Liver (tissue), 9 donors: ENCODE results near the gene TMTC2. TPM values are rescaled to one million over a fixed set of nuclear protein-coding genes. Genes with fewer than 3 reads are reported as not detected.

Experiments
- DNase-seq: peaks from one replicate; pipeline ENCODE4 v3.0.0-alpha.2; 2017; ENCODE audit warnings: low spot score
- H3K27ac ChIP-seq, 2 donors: one replicate each; pipeline ENCODE4 v1.7.0; 2013; ENCODE audit warnings: inconsistent platforms in 2 of 2, low read length in 2 of 2, control low read depth in 1 of 2, low read depth in 1 of 2, mild to moderate bottlenecking in 1 of 2
- H3K27me3 ChIP-seq, 4 donors: one replicate each; pipeline versions ENCODE4 v1.6.1 to v1.7.0; 2013; ENCODE audit warnings: low read length in 3 of 4, inconsistent platforms in 1 of 4, mild to moderate bottlenecking in 1 of 4, moderate library complexity in 1 of 4; ENCODE audit not compliant: control insufficient read depth in 4 of 4, insufficient read depth in 4 of 4
- H3K36me3 ChIP-seq, 4 donors: one replicate each; pipeline versions ENCODE4 v1.6.1 to v1.7.0; 2013; ENCODE audit warnings: low read length in 3 of 4, mild to moderate bottlenecking in 3 of 4, low read depth in 1 of 4, moderate library complexity in 1 of 4; ENCODE audit not compliant: control insufficient read depth in 4 of 4, insufficient read depth in 3 of 4
- H3K4me1 ChIP-seq, 4 donors: one replicate each; pipeline versions ENCODE4 v1.6.1 to v1.7.0; 2013; ENCODE audit warnings: low read length in 3 of 4, mild to moderate bottlenecking in 3 of 4, moderate library complexity in 1 of 4; ENCODE audit not compliant: control insufficient read depth in 4 of 4, insufficient read depth in 4 of 4
- H3K4me3 ChIP-seq, 3 donors: one replicate each; pipeline versions ENCODE4 v1.6.1 to v1.7.0; 2013; ENCODE audit warnings: low read length in 3 of 3, control low read depth in 1 of 3, low read depth in 1 of 3, mild to moderate bottlenecking in 1 of 3
- H3K9ac ChIP-seq, 2 donors: one replicate each; pipeline ENCODE4 v1.7.0; 2013; ENCODE audit warnings: low read length in 2 of 2, mild to moderate bottlenecking in 2 of 2, moderate library complexity in 2 of 2, control low read depth in 1 of 2, low read depth in 1 of 2
- H3K9me3 ChIP-seq, 4 donors: one replicate each; pipeline versions ENCODE4 v1.6.1 to v1.7.0; 2013; ENCODE audit warnings: low read length in 3 of 4; ENCODE audit not compliant: control insufficient read depth in 4 of 4
- EGR1 ChIP-seq, 2 donors: IDR thresholded peaks; 2 replicates each; pipeline ENCODE4 v1.6.1; 2016 to 2018; ENCODE audit warnings: antibody characterized with exemption in 2 of 2, low read depth in 2 of 2
- GABPA ChIP-seq, 2 donors: IDR thresholded peaks in 1 of 2; conservative IDR thresholded peaks in 1 of 2; 2 replicates each; pipeline ENCODE4 v1.6.1; 2016; ENCODE audit warnings: antibody characterized with exemption in 2 of 2, mild to moderate bottlenecking in 1 of 2, moderate library complexity in 1 of 2
- JUND ChIP-seq, 2 donors: IDR thresholded peaks; 2 replicates each; pipeline ENCODE4 v1.6.1; 2016; ENCODE audit warnings: antibody characterized with exemption in 2 of 2
- SP1 ChIP-seq: IDR thresholded peaks from 2 replicates; pipeline ENCODE4 v1.6.1; 2018; ENCODE audit warnings: antibody characterized with exemption, mild to moderate bottlenecking
- TAF1 ChIP-seq: conservative IDR thresholded peaks from 2 replicates; pipeline ENCODE4 v1.6.1; 2016; ENCODE audit warnings: antibody characterized with exemption, mild to moderate bottlenecking
- YY1 ChIP-seq: IDR thresholded peaks from 2 replicates; pipeline ENCODE4 v1.6.1; 2016; ENCODE audit warnings: antibody characterized with exemption, mild to moderate bottlenecking
- WGBS: extraction: QIAGEN DNeasy Blood & Tissue Kit; methylation state at CpG from one replicate; pipeline ENCODE4 v1.1.7; 2013; 5-methylcytosine and 5-hydroxymethylcytosine counted together
- polyA plus RNA-seq, 2 donors: library from polyadenylated mRNA; stranded (reverse) in 1 of 2; unstranded in 1 of 2; fragments of 200-250 nt in 1 of 2; fragments of >200 nt in 1 of 2; fragmentation: Nextera tagmentation in 1 of 2; extraction: Ambion mirVana in 1 of 2; gene quantifications; one replicate each; pipeline versions ENCODE4 v1.2.1 to v1.2.3, GENCODE V29; 2013 to 2015
- total RNA-seq, 2 donors: library from RNA; depleted of rRNA; stranded (reverse); fragments of >200 nt; gene quantifications; one replicate each; pipeline ENCODE4 v1.2.3, GENCODE V29; 2014
- TF ChIP-seq, protein P1 (sequence below): fragments of 150-350 bp; IDR thresholded peaks from 2 replicates; pipeline ENCODE4 v1.5.1; 2017; ENCODE audit warnings: improper control_type of control experiment, low read depth, low read length; ENCODE audit not compliant: missing input control
- TF ChIP-seq, protein P2 (sequence below): IDR thresholded peaks from 2 replicates; pipeline ENCODE4 v1.6.1; 2016; ENCODE audit warnings: antibody characterized with exemption
- TF ChIP-seq, protein P3 (sequence below): IDR thresholded peaks from 2 replicates; pipeline ENCODE4 v1.6.1; 2016; ENCODE audit warnings: antibody characterized with exemption
- donor health status: healthy.
- donor health status: healthy.
- donor health status: healthy.
- donor health status: healthy.
- donor health status: healthy.

TMTC2 gene
- total and polyA plus RNA-seq, 4 donors = 0.36 to 3.0 (median 0.61) TPM

DNA sequence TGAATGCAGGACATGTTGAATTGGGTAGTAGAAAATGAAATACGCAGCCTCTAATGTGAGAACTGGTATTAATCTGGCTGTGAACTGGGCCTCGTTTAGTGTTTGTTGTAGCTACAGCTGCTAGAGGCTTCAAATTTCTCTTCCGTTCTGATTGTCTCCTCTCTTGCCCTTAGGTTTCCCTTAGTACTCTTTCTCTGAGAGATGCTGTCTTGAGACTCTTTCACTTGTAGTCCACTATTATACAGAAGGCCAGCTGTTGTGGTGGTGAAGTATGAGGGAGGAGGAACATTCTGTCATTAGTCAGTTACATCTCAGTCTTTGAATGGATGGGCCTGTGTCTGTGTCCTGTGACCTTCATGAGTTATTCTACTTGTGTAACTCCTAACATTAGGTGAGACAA is 322.0 kb downstream of the TMTC2 start:
- no peak for TF ChIP-seq EGR1 (IDR thresholded peaks at IDR 0.05; ENCODE audit: low read depth in 2 of 2)
- TF ChIP-seq SP1 = no peak
- TF ChIP-seq, protein P1, sequence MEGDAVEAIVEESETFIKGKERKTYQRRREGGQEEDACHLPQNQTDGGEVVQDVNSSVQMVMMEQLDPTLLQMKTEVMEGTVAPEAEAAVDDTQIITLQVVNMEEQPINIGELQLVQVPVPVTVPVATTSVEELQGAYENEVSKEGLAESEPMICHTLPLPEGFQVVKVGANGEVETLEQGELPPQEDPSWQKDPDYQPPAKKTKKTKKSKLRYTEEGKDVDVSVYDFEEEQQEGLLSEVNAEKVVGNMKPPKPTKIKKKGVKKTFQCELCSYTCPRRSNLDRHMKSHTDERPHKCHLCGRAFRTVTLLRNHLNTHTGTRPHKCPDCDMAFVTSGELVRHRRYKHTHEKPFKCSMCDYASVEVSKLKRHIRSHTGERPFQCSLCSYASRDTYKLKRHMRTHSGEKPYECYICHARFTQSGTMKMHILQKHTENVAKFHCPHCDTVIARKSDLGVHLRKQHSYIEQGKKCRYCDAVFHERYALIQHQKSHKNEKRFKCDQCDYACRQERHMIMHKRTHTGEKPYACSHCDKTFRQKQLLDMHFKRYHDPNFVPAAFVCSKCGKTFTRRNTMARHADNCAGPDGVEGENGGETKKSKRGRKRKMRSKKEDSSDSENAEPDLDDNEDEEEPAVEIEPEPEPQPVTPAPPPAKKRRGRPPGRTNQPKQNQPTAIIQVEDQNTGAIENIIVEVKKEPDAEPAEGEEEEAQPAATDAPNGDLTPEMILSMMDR = no peak
- TF ChIP-seq GABPA (IDR thresholded peaks at IDR 0.05 in 1 of 2, conservative IDR thresholded peaks at IDR 0.05 in 1 of 2) = no peak
- TF ChIP-seq JUND (IDR thresholded peaks at IDR 0.05) = no peak
- TF ChIP-seq, protein P2, sequence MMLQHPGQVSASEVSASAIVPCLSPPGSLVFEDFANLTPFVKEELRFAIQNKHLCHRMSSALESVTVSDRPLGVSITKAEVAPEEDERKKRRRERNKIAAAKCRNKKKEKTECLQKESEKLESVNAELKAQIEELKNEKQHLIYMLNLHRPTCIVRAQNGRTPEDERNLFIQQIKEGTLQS = no peak
- TF ChIP-seq TAF1 = no peak
- TF ChIP-seq, protein P3, sequence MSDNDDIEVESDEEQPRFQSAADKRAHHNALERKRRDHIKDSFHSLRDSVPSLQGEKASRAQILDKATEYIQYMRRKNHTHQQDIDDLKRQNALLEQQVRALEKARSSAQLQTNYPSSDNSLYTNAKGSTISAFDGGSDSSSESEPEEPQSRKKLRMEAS = no peak
- Histone ChIP-seq H3K27ac (no peak overlapping the region), H3K36me3 (no peaks in the 10 kb centered on the region), H3K27me3 (no peaks in the 10 kb centered on the region), H3K4me1 (no peaks in the 10 kb centered on the region), H3K4me3 (no peak overlapping the region), H3K9me3 (peaks cover 0 to 2% (median under 1%) of the 10 kb centered on the region in 4 donors), H3K9ac (no peak overlapping the region)
- DNase-seq = no peak
- 56% methylated on average over 3 of the region's 3 CpGs for WGBS

DNA sequence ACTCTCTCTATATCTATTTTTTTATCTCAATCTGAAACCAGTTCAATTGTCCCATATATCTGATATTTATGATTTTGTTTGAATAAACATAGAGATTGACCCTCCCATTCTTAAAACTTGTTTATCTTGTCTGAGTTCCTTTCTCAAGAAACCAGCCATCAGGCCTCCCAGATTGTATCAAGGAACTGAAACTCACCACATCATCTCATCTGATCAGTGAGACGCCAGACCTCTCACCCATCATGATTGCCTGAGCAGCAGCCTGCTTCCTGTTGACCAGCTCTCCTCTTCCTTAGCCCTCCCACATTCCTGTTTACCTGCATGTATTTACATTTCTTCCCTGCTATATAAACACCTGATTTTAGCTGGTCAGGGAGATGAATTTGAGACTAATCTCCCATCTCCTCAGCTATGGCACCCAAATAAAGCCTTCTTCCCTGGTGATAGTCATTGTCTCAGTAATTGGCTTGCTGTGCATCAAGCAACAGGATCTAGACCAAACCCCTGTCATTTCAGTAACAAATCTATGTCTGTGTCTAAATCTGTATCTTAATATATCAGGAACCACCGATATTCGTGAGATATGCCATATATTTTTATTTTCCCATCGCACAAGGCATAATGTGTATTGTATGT is 323.6 kb downstream of the TMTC2 start:
- Histone ChIP-seq H3K9ac (no peak overlapping the region), H3K27ac (no peak overlapping the region), H3K36me3 (no peaks in the 10 kb centered on the region), H3K4me1 (no peaks in the 10 kb centered on the region), H3K27me3 (no peaks in the 10 kb centered on the region), H3K9me3 (peaks cover 0 to 2% (median under 1%) of the 10 kb centered on the region in 4 donors), H3K4me3 (no peak overlapping the region)
- no peak for TF ChIP-seq YY1
- 48% methylated on average over 4 of the region's 4 CpGs for WGBS
- no peak for DNase-seq

DNA sequence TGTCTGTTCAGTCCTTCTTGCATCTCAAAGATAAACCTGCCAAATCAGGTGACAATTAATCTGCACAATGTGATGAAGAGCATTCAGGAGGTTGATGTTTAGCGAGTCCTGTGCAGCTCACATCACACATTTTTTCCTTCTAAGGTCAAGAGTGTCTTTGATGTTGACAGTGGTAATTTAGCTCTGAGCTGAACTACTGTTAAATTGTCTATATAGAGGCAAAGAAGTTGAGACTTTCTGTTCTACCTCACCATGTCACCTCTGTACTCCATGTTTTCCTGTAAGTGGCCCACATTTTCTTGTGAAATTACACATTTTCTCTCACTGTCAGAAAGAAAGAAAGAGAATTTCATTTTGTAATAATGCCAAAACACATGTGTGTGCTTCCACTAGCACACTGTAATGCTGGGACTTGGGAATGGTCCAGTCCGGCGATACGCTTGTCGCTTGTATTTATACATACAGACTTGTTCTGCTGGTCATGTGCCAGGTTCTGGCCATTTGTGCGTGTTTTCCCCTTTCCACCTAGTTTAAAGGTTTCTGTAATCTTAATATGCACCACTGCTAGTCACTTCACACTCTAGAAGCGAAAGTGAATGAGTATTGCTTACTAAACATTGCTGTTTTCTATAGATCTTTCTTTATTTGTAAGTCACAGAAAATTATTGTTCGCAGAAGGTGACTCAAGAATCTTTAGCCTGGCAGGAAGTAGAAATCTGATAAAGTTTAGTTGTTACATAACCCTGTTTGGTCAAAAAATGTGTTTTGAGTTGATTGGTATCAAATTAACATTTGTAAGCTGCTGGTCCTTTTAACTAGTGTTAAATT is 328.9 kb downstream of the TMTC2 start:
- H3K9me3 ChIP-seq = no peaks in the 10 kb centered on the region
- H3K4me3 ChIP-seq = no peak overlapping the region
- 62% methylated on average over 8 of the region's 8 CpGs for WGBS
- TF ChIP-seq, protein P3 = no peak
- no peak for TF ChIP-seq YY1
- no peak overlapping the region for H3K27ac ChIP-seq
- H3K27me3 ChIP-seq = no peaks in the 10 kb centered on the region
- no peak overlapping the region for H3K9ac ChIP-seq
- no peak for DNase-seq
- H3K36me3 ChIP-seq = no peaks in the 10 kb centered on the region
- no peaks in the 10 kb centered on the region for H3K4me1 ChIP-seq
